Vagina (tissue), 2 donors: ENCODE data around the gene BAG1. TPM values are rescaled to one million over a fixed set of nuclear protein-coding genes. Genes with fewer than 3 reads are reported as not detected.

ENCODE experiments used
- DNase-seq, 2 donors: peaks; one replicate each; pipeline ENCODE4 v3.0.0-alpha.2; 2017; ENCODE audit errors: extremely low spot score in 2 of 2
- H3K27ac ChIP-seq: fragments of 200-600 bp; sonication (generic); one replicate; pipeline ENCODE4 v1.5.1; 2019
- H3K27me3 ChIP-seq: fragments of 200-600 bp; sonication (generic); one replicate; pipeline ENCODE4 v1.5.1; 2019
- H3K36me3 ChIP-seq, 2 donors: fragments of 200-600 bp; sonication (generic); one replicate each; pipeline ENCODE4 v1.5.1; 2017 to 2019
- H3K4me1 ChIP-seq: fragments of 200-600 bp; sonication (generic); one replicate; pipeline ENCODE4 v1.5.1; 2019
- H3K4me3 ChIP-seq, 2 donors: fragments of 200-600 bp; sonication (generic); 1 replicate in 1 of 2; 2 replicates in 1 of 2; pipeline ENCODE4 v1.5.1; 2016 to 2019
- H3K9me3 ChIP-seq: fragments of 200-600 bp; sonication (generic); one replicate; pipeline ENCODE4 v1.5.1; 2019
- CTCF ChIP-seq, 3 experiments: fragments of 450-650 bp in 2 of 3; fragments of 200-600 bp in 1 of 3; sonication (generic) in 1 of 3; IDR thresholded peaks; one replicate each; pipeline ENCODE4 v1.5.1; 2017 to 2019; ENCODE audit warnings: antibody characterized with exemption in 3 of 3, mild to moderate bottlenecking in 2 of 3, moderate library complexity in 2 of 3
- POLR2A ChIP-seq, 2 donors: fragments of 450-650 bp; IDR thresholded peaks; one replicate each; pipeline ENCODE4 v1.6.1; 2017; ENCODE audit warnings: antibody characterized with exemption in 2 of 2, mild to moderate bottlenecking in 2 of 2, moderate library complexity in 2 of 2
- POLR2AphosphoS5 ChIP-seq, 2 donors: sonication (generic); formaldehyde crosslinking; IDR thresholded peaks; one replicate each; pipeline ENCODE4 v1.9.0; 2017; ENCODE audit warnings: antibody characterized with exemption in 2 of 2, mild to moderate bottlenecking in 2 of 2, low read depth in 1 of 2; ENCODE audit not compliant: insufficient read depth in 1 of 2
- intact Hi-C: fragments of 100-400 bp; cut with DNase I; formaldehyde crosslinking; loops from one replicate; pipeline ENCODE4 v1.15.1; 2023
- total RNA-seq: library from RNA; depleted of rRNA; stranded (reverse); fragments of >200 nt; gene quantifications from one replicate; pipeline ENCODE4 v1.2.3, GENCODE V29; 2016

The BAG1 gene
- total RNA-seq, 1 donor from 2014 or later: 127 TPM

- DNase-seq: no peak
- Histone ChIP-seq H3K36me3 (no peaks in the 10 kb centered on the region), H3K9me3 (no peaks in the 10 kb centered on the region), H3K27me3 (no peaks in the 10 kb centered on the region), H3K4me3 (no peak overlapping the region), H3K27ac (no peak overlapping the region), H3K4me1 (peaks cover 12% of the 10 kb centered on the region)
- no peak for TF ChIP-seq CTCF (IDR thresholded peaks at IDR 0.05)
- TF ChIP-seq POLR2AphosphoS5 (IDR thresholded peaks at IDR 0.05; ENCODE audit: insufficient read depth in 1 of 2, low read depth in 1 of 2): no peak
- no peak for TF ChIP-seq POLR2A (IDR thresholded peaks at IDR 0.05)
- intact Hi-C loops: no loop called here
Observed at GRCh38 chr9:33209394-33209793, 55.1 kb downstream of the BAG1 start.

- no peak overlapping the region for H3K4me3 ChIP-seq
- no peaks in the 10 kb centered on the region for H3K36me3 ChIP-seq
- peak in 1 of 2 donors; percentile 62 for TF ChIP-seq POLR2AphosphoS5 (IDR thresholded peaks at IDR 0.05; ENCODE audit: insufficient read depth in 1 of 2, low read depth in 1 of 2)
- TF ChIP-seq POLR2A (IDR thresholded peaks at IDR 0.05): no peak
- DNase-seq: no peak
- no peaks in the 10 kb centered on the region for H3K27me3 ChIP-seq
- peak overlapping the region; percentile 73 for H3K27ac ChIP-seq
- H3K4me1 ChIP-seq: peaks cover 30% of the 10 kb centered on the region
- no peaks in the 10 kb centered on the region for H3K9me3 ChIP-seq
- intact Hi-C loops: no loop called here
Observed at GRCh38 chr9:33202552-33203201, 61.8 kb downstream of the BAG1 start.

Other genes starting within 250 kb of the BAG1 start
- gene DNAJA1, start 239.4 kb downstream of the BAG1 start, total RNA-seq: 70.0 TPM
- gene SMU1, start 188.0 kb downstream of the BAG1 start, total RNA-seq: 15.5 TPM
- 85.2 TPM for gene B4GALT1, start 97.4 kb downstream of the BAG1 start, total RNA-seq
- gene SPINK4, start 24.5 kb downstream of the BAG1 start, total RNA-seq: not detected
- 41.5 TPM for gene CHMP5, start 341 bp upstream of the BAG1 start, total RNA-seq
- gene NFX1, start 25.8 kb upstream of the BAG1 start, total RNA-seq: 34.1 TPM
- gene AQP7, start 137.9 kb upstream of the BAG1 start, total RNA-seq: 6.4 TPM
- gene AQP3, start 182.9 kb upstream of the BAG1 start, total RNA-seq: 868 TPM
- 25.3 TPM for gene NOL6, start 209.2 kb upstream of the BAG1 start, total RNA-seq